ENCODE results near the gene SPATA2. TPM values are rescaled to one million over a fixed set of nuclear protein-coding genes. Genes with fewer than 3 reads are reported as not detected.

Gene SPATA2
- total RNA-seq, 1 donor from 2014 or later = 8.7 TPM

DNA sequence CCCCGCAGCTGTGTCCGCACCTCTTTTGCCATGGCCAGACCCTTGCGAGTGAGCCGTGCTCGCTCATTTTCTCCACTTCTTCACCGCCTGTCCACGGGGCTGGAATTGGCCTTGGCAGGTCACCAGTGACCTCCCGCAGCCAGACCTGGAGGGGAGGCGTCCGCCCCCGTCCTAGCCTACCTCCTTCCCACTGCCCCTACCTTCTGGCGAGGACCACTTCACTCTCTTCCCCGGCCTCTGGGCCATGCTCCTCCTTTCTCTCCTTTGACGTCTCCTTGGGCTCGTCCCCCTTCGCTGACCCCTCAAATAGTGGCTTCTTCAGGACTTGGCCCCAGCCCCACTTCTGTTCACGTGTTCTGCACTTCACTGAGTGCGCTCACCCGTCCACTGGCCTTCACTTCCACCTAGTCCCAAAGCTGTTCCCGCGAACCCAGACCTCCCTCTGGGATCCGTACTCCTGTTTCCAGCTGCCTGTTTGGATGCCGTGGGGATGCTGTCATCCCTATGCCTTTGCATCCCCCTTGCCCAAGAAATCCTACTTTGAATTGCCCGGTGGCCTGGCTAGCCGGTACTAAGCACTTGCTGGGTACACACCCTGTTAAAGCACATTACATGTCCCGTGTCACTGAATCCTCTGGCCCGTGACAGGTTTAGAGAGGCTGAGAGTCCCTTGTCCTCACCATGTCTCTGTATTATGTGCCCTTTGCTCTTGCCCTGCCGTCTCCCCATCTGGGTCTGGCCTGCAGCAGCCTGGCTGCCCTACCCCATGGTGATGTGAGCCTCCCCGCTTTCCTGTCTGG lies 33.0 kb downstream of the SPATA2 start:
- peaks cover 70% of the 10 kb centered on the region for H3K36me3 ChIP-seq
- H3K4me1 ChIP-seq = peaks cover 2% of the 10 kb centered on the region
- ATAC-seq (no peak), DNase-seq (no peak)
- no peak overlapping the region for H3K27ac ChIP-seq
- H3K4me3 ChIP-seq = no peak overlapping the region
- intact Hi-C loops (cut with DNase I) = no loop called here
- no peaks in the 10 kb centered on the region for H3K9me3 ChIP-seq
- TF ChIP-seq, protein P1, sequence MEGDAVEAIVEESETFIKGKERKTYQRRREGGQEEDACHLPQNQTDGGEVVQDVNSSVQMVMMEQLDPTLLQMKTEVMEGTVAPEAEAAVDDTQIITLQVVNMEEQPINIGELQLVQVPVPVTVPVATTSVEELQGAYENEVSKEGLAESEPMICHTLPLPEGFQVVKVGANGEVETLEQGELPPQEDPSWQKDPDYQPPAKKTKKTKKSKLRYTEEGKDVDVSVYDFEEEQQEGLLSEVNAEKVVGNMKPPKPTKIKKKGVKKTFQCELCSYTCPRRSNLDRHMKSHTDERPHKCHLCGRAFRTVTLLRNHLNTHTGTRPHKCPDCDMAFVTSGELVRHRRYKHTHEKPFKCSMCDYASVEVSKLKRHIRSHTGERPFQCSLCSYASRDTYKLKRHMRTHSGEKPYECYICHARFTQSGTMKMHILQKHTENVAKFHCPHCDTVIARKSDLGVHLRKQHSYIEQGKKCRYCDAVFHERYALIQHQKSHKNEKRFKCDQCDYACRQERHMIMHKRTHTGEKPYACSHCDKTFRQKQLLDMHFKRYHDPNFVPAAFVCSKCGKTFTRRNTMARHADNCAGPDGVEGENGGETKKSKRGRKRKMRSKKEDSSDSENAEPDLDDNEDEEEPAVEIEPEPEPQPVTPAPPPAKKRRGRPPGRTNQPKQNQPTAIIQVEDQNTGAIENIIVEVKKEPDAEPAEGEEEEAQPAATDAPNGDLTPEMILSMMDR (IDR thresholded peaks at IDR 0.05) = no peak
- H3K27me3 ChIP-seq = no peaks in the 10 kb centered on the region

DNA sequence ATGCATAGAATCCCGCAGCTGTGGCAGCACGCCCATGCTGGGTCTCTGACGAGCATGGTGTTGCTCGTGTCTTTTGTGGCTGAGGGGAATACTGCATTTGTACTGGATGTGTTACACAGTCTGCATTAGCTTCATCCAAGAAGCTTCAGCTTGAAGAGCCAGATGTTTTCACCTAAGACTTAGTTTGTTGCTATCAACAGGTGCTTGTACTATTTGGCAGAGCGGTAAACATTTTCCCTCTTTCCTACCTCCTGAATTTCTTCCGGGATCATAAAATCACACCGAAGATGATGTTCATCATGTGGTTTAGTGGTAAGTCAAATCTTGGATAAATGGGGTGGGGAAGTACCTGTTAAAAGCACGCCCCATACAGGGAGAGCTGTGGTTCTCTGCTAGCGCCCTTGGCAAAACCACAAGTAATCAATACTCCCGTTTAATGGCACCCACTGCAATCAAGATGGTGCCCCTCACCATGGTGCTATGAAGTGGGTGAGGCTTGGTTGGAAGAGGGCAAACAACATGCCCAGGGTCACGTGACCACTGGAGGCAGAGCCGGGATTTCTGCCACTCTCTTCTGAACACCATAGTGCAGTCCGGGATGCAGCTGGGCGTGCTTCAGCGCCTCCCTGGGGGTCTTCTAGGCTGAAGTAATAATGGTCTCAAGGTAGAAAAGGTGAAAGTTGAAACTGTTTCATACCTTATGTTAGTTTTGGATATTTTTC lies 34.4 kb downstream of the SPATA2 start:
- H3K9me3 ChIP-seq = no peaks in the 10 kb centered on the region
- no peak overlapping the region for H3K27ac ChIP-seq
- H3K36me3 ChIP-seq = peaks cover 67% of the 10 kb centered on the region
- intact Hi-C loops (cut with DNase I) = no loop called here
- no peak for ATAC-seq
- TF ChIP-seq, protein P1 (IDR thresholded peaks at IDR 0.05) = no peak
- no peaks in the 10 kb centered on the region for H3K4me1 ChIP-seq
- no peak overlapping the region for H3K4me3 ChIP-seq
- no peak for DNase-seq
- H3K27me3 ChIP-seq = no peaks in the 10 kb centered on the region

DNA sequence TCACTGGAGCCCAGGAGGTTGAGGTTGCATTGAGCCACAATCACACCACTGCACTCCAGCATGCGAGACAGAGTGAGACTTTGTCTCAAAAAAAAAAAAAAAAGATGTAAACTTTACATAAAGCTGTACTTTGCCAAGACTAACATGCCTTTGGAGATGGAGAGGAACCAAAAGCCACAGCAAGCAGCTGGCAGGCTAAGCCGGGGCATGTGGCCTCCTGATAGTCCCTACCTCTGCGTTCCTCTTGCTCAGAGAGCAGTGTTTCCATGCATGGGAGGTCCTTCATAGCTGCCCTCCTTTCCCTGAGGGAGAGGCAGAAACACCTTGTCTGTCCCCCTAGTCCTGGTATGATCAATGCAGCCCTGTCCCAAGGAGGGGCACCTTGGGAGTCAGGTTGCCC lies 35.2 kb downstream of the SPATA2 start:
- Histone ChIP-seq H3K4me1 (no peaks in the 10 kb centered on the region), H3K27me3 (no peaks in the 10 kb centered on the region), H3K27ac (no peak overlapping the region), H3K36me3 (peaks cover 60% of the 10 kb centered on the region), H3K9me3 (no peaks in the 10 kb centered on the region), H3K4me3 (no peak overlapping the region)
- TF ChIP-seq, protein P1 (IDR thresholded peaks at IDR 0.05) = no peak
- intact Hi-C loops (cut with DNase I) = no loop called here
- no peak for ATAC-seq
- DNase-seq = no peak

DNA sequence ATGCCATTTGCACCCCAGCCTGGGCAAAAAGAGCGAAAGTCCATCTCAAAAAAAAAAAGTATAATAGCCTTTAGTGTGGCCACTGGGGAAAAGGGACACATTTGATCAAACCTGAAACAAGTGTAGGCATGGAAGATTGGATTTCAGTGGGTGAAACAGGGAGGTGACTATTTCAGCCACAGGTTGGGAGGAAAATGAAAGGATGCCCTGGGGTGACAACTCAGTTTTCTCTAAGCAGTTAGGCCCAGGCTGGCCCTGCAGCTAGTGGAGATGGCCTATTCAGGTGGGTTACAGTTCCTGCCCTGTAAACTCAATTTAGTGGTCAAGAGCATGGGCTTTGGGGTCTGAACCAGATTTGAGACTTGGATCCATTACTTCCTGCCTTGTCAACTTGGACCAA lies 36.4 kb downstream of the SPATA2 start:
- no peak for DNase-seq
- H3K27me3 ChIP-seq = no peaks in the 10 kb centered on the region
- H3K4me3 ChIP-seq = no peak overlapping the region
- H3K9me3 ChIP-seq = no peaks in the 10 kb centered on the region
- no peak for ATAC-seq
- TF ChIP-seq, protein P1 (IDR thresholded peaks at IDR 0.05) = no peak
- intact Hi-C loops (cut with DNase I) = no loop called here
- H3K36me3 ChIP-seq = peaks cover 50% of the 10 kb centered on the region
- no peak overlapping the region for H3K27ac ChIP-seq
- no peaks in the 10 kb centered on the region for H3K4me1 ChIP-seq

DNA sequence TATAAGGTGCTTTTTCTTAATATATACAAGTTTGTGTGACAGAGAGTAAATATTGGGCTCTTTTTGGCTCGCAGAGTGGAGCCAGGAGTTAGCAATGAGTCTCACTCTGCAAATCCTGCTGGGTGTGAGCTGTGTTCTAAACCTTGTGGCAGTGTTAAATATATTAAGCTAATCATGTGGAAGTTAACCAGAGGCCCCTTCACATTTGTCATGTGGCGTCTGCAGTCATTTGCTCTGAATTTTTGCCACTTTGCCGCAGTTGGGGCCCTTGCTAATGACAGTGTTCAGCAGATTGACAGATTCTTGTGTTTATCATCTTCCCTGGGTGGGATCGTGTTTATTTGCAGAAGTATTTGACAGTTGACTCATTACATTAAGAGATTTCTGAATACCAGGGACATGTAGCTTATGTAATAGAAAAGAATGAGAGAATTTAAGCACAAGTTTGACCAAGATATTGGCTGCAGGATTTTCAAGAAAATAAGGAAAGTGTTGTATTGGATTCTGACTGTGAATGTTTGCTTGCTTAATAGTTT lies 37.9 kb downstream of the SPATA2 start:
- TF ChIP-seq, protein P1 (IDR thresholded peaks at IDR 0.05) = no peak
- Histone ChIP-seq H3K36me3 (peaks cover 41% of the 10 kb centered on the region), H3K27ac (no peak overlapping the region), H3K4me3 (no peak overlapping the region), H3K9me3 (no peaks in the 10 kb centered on the region), H3K27me3 (no peaks in the 10 kb centered on the region), H3K4me1 (no peaks in the 10 kb centered on the region)
- no peak for ATAC-seq
- no peak for DNase-seq
- intact Hi-C loops (cut with DNase I) = no loop called here

Measured in upper lobe of right lung (tissue), 1 donor.